HG03565 (cell line): Measurements from ENCODE around the gene PIK3IP1.

Experiments used
- ATAC-seq: cut with Tn5 transposase; IDR thresholded peaks from one replicate; pipeline ENCODE4 v1.9.1; 2021; ENCODE audit warnings: mild to moderate bottlenecking, moderate library complexity; ENCODE audit not compliant: unreplicated experiment

Gene PIK3IP1

DNA sequence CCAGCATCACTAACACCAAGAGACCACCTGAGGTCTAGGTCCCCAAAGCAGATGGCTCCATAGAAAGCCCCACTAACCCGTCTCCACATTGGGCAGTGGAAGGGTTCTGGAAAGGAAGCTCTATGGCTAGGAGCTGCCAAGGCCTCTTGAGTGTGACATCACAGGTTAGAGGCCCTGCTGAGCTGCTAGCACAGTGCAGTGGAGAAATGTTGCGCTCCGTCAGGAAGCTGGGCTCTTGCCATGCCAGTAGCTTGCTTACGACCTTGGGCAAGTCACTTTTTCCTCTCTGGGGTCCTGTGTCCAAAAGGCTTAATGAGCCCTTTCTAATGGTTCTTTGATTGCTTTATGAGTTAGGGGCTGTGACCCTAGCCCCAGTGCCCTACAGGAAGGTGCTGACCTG lies 10.6 kb downstream of the PIK3IP1 start:
- no peak for ATAC-seq

GRCh38 chr22:31279821-31280505 lies 12.3 kb downstream of the PIK3IP1 start:
- ATAC-seq = no peak

GRCh38 chr22:31279327-31279669 lies 13.0 kb downstream of the PIK3IP1 start:
- ATAC-seq = no peak

GRCh38 chr22:31278626-31279326 lies 13.5 kb downstream of the PIK3IP1 start:
- ATAC-seq = no peak

DNA sequence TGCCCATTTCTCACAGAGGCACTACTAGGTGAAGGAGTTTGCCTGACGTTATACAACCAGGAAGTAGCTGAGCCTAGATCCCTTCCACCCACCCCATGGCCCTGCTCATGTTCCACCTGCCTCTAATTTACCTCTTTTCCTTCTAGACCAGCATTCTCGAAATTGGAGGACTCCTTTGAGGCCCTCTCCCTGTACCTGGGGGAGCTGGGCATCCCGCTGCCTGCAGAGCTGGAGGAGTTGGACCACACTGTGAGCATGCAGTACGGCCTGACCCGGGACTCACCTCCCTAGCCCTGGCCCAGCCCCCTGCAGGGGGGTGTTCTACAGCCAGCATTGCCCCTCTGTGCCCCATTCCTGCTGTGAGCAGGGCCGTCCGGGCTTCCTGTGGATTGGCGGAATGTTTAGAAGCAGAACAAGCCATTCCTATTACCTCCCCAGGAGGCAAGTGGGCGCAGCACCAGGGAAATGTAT lies 14.1 kb downstream of the PIK3IP1 start:
- no peak for ATAC-seq

- ATAC-seq = no peak
These were observed 14.5 kb downstream of the PIK3IP1 start for GRCh38 chr22:31277741-31278140.

DNA sequence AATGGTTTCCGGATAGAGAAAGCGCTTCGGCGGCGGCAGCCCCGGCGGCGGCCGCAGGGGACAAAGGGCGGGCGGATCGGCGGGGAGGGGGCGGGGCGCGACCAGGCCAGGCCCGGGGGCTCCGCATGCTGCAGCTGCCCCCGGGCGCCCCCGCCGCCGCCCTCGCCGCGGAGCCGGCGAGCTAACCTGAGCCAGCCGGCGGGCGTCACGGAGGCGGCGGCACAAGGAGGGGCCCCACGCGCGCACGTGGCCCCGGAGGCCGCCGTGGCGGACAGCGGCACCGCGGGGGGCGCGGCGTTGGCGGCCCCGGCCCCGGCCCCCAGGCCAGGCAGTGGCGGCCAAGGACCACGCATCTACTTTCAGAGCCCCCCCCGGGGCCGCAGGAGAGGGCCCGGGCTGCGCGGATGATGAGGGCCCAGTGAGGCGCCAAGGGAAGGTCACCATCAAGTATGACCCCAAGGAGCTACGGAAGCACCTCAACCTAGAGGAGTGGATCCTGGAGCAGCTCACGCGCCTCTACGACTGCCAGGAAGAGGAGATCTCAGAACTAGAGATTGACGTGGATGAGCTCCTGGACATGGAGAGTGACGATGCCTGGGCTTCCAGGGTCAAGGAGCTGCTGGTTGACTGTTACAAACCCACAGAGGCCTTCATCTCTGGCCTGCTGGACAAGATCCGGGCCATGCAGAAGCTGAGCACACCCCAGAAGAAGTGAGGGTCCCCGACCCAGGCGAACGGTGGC lies 15.7 kb downstream of the PIK3IP1 start:
- no peak for ATAC-seq

DNA sequence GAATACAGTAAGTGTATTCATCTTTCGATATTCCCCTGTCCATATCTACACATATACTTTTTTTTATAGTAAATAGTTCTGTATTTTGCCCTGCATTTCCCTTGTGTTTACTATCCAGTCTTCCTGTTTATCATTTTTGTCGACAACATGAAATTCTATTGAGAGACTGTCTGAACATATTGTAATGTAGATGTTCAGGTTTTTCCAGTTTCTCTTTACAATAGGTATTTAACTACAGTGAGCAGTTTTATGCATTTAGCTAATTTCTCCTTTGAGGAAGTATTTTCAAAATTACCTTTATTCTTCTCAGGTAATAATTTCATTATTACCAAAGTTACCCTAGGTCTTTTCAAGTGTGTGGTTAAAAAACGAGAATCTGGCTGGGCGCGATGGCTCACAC lies 16.7 kb downstream of the PIK3IP1 start:
- ATAC-seq = no peak

DNA sequence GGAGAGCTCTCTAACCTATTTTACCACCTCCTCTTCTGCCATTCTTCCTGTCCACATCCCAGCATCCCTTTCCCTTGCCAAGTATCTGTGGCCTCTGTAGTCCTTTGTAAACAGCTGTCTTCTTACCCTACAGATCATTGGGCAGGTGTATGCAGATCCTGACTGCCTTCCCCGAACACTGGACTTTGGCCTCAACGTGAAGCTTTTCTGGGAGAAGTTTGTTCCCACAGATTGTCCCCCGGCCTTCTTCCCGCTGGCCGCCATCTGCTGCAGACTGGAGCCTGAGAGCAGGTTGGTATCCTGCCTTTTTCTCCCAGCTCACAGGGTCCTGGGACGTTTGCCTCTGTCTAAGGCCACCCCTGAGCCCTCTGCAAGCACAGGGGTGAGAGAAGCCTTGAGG lies 17.3 kb downstream of the PIK3IP1 start:
- no peak for ATAC-seq

DNA sequence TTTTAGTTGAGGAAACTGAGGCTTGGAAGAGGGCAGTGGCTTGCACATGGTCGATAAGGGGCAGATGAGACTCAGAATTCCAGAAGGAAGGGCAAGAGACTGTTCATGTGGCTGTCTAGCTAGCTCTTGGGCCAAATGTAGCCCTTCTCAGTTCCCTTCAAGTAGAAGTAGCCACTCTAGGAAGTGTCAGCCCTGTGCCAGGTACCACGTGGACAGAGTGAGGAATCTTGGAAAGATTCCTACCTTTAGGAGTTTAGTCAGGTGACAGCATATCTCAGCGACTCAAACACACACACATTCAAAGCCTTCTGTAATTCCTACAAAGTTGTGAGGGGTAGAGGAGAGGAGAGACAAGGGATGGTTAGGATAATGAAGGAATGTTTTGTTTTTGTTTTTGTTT lies 18.3 kb downstream of the PIK3IP1 start:
- ATAC-seq = no peak

GRCh38 chr22:31272522-31273446 lies 19.5 kb downstream of the PIK3IP1 start:
- ATAC-seq = no peak

GRCh38 chr22:31271485-31271884 lies 20.8 kb downstream of the PIK3IP1 start:
- no peak for ATAC-seq

- no peak for ATAC-seq
These were observed 21.3 kb downstream of the PIK3IP1 start for GRCh38 chr22:31271026-31271425.

DNA sequence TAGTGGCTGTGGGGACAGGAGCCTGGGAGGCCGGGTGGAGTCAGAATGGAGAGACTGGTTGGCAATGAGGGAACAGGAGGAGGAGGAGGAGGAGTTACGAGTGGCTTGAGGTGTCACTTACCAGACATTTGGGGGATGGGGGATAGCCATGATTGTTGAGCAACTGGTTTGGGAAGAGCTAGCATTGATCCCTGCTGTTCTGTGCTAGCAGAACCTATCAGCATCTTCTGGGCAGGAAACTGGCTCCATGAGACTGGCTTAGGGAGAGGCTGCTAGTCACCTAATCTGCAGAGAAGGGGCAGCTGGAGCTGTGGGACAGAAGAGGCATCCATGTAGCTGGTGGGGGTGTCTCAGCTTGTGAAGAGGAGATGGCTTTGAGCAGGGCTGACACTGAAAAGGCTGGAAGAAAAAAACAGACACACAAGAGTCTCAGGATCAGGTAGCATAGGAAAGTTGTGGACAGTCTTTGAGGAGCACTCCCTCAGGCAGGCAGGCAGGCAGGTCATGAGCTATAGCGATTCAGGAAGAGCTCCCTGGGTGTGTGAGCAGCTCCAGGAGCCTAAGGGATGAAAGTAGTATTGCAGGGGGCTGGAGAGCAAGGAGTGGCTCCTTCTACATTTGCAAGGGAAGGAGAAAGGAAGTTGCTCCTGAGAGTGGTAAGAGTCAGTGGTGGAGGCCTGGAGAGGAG lies 22.3 kb downstream of the PIK3IP1 start:
- no peak for ATAC-seq

- no peak for ATAC-seq
These were observed 24.0 kb downstream of the PIK3IP1 start for GRCh38 chr22:31268281-31268680.

DNA sequence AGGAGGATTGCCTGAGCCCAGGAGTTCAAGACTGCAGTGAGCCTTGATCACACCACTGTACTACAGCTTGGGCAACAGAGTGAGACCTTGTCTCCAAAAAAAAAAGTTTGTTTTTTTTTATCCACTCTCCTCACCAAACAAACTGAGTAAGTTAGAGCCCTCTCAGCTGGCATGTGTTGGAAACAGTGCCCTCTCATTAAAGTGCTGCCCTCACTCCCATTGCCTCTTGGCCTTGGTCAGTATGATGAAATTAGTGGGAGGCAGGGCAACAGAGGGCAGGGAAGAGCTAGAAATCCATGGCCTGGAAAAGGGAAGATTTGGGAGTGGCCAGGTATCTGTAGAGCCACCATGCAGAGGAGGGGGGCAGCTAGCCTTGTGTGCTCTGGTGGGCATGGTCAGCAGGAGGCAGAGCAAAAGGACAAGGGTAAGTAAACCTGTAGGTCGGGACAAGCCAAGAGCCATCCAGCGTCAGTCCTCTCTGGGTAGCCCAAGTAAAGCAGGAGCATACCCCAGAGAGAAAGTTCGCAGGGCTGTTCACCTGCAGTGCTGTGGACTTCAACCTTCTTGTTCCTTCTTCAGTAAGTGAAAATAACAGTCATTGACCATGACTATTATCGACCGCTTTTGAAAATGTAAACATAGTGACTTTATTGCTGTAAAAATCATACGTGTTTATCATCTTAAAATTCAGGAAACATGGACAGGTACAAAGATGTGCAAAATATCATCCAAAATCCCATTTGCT lies 28.2 kb downstream of the PIK3IP1 start:
- ATAC-seq = no peak

DNA sequence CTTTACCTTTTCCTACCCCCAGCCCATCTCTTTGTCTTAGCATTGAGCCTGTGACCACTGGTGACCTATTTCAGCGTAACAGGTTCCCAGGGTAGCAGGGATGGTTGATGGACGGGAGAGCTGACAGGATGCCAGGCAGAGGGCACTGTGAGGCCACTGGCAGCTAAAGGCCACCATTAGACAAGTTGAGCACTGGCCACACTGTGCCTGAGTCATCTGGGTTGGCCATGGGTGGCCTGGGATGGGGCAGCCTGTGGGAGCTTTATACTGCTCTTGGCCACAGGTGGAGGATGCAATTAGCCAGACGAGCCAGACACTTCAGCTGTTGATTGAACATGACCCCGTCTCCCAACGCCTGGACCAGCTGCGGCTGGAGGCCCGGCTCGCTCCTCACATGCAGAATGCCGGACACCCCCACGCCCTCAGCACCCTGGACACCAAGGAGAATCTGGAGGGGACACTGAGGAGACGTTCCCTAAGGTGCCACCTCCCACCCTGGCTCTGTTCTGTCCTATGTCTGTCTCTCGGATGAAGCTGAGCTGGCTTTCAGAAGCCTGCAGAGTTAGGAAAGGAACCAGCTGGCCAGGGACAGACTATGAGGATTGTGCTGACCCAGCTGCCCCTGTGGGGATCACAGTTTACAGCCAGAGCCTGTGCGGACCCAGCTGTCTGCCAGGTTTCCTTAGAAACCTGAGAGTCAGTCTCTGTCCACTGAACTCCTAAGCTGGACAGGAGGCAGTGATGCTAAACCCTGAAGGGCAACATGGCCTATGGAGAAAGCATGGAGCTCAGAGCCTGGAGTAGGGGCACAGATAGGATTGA lies 29.8 kb downstream of the PIK3IP1 start:
- ATAC-seq = no peak

DNA sequence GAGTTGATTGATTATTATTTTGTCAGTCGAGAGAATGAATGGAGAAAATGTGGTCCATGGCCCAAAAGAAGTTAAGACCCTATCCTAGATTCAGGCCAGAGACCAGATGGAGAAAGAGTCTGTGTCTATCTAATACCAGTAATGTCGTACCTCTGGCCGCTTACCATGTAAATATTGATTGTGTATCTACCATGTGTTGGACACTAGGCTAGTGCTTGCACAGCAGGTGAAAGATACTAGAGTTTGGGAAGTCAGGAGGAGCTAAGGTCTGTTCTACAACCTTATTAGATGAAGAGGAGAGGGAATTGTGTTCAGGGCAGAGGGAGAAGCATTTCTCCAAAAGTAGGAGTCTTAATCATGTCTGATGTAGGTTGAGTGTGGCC lies 31.8 kb downstream of the PIK3IP1 start:
- ATAC-seq = no peak
